ENCODE results near the gene APRT. TPM values are rescaled to one million over a fixed set of nuclear protein-coding genes. Genes with fewer than 3 reads are reported as not detected.

APRT gene
- polyA plus RNA-seq, 1 experiment: 66.8 TPM

DNA sequence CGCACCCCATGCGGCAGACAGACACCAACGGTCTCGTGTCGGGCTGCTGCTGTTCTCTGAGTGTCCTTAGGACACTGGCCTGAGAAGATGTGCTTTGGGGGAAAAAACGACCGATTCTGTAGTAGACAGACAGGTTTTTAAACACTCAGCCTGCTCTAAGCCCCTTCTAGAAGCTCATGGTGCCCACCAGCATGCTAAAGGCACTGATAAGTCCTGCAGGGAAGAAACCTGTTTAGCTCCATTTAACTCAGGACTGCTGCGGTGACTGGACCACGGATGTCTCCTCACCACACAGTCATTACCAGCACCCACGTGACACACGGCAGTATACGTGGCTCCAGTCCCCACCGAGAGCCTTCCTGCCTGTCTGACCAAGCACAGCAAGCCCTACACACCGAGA is 19.1 kb upstream of the APRT start:
- Histone ChIP-seq H3K27ac (ENCODE audit: low read depth, low read length) (no peak overlapping the region), H3K4me3 (ENCODE audit: low read depth, low read length) (no peak overlapping the region), H3K9me3 (ENCODE audit: control insufficient read depth, insufficient read depth, low read length) (no peaks in the 10 kb centered on the region), H3K27me3 (ENCODE audit: control insufficient read depth, insufficient read depth, low read length) (no peaks in the 10 kb centered on the region)
- ChIA-PET POLR2A (no interaction called here), CTCF (interaction anchor here (0.6 to 1.3 kb wide), 3 partner anchors 58 to 94 kb away, joined by 3 to 5 read pairs (median 3); no protein-coding TSS in a partner anchor)
- no peak for DNase-seq (ENCODE audit: low read depth, low spot score)
- TF ChIP-seq, protein P1, sequence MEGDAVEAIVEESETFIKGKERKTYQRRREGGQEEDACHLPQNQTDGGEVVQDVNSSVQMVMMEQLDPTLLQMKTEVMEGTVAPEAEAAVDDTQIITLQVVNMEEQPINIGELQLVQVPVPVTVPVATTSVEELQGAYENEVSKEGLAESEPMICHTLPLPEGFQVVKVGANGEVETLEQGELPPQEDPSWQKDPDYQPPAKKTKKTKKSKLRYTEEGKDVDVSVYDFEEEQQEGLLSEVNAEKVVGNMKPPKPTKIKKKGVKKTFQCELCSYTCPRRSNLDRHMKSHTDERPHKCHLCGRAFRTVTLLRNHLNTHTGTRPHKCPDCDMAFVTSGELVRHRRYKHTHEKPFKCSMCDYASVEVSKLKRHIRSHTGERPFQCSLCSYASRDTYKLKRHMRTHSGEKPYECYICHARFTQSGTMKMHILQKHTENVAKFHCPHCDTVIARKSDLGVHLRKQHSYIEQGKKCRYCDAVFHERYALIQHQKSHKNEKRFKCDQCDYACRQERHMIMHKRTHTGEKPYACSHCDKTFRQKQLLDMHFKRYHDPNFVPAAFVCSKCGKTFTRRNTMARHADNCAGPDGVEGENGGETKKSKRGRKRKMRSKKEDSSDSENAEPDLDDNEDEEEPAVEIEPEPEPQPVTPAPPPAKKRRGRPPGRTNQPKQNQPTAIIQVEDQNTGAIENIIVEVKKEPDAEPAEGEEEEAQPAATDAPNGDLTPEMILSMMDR (IDR thresholded peaks at IDR 0.05; ENCODE audit: low read depth, low read length): no peak

DNA sequence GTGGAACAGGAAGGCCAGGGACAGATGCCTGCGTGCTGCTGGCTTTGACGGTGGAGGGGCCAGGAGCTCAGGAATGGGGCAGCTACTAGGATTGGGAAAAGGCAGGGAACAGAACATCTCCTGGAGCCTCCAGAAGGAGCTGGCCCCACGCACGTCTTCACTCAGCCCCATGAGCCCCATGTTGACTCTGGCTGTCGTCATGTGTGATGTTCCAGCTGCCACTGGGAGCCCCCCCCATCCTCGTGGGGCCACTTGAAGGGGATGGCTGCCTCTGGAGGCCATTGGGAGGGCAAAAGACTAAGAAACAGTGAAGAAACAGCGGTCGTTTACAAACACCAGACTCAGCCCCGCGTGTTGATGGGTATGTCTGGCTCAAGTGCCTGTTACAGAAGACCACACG is 18.5 kb upstream of the APRT start:
- no peak for DNase-seq (ENCODE audit: low read depth, low spot score)
- TF ChIP-seq, protein P1 (IDR thresholded peaks at IDR 0.05; ENCODE audit: low read depth, low read length): no peak
- no peak overlapping the region for H3K4me3 ChIP-seq (ENCODE audit: low read depth, low read length)
- ChIA-PET POLR2A (no interaction called here), CTCF (interaction anchor here (0.6 to 1.3 kb wide), 3 partner anchors 59 to 93 kb away, joined by 3 to 5 read pairs (median 3); no protein-coding TSS in a partner anchor)
- H3K27me3 ChIP-seq (ENCODE audit: control insufficient read depth, insufficient read depth, low read length): no peaks in the 10 kb centered on the region
- no peak overlapping the region for H3K27ac ChIP-seq (ENCODE audit: low read depth, low read length)
- no peaks in the 10 kb centered on the region for H3K9me3 ChIP-seq (ENCODE audit: control insufficient read depth, insufficient read depth, low read length)

DNA sequence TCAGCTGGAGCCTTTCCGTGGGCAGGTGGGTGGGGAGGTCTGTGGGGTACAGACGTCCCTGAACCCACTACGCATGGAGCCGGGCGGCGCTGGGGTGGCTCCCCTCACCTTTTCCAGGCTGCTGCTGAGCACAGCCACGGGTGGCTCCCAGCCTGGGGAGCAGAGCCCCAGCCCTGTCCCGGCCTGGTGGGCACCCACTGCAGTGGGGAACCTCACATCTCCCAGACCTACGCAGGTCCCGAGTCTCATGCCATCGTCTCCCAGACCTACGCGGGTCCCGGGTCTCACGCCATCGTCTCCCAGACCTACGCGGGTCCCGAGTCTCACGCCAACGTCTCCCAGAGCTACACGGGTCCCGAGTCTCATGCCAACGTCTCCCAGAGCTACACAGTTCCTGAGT is 17.0 kb upstream of the APRT start:
- Histone ChIP-seq H3K27ac (ENCODE audit: low read depth, low read length) (no peak overlapping the region), H3K27me3 (ENCODE audit: control insufficient read depth, insufficient read depth, low read length) (no peaks in the 10 kb centered on the region), H3K4me3 (ENCODE audit: low read depth, low read length) (no peak overlapping the region), H3K9me3 (ENCODE audit: control insufficient read depth, insufficient read depth, low read length) (no peaks in the 10 kb centered on the region)
- ChIA-PET POLR2A (no interaction called here), CTCF (interaction anchor here (1.1 kb wide), 1 partner anchor 9 kb away, joined by 3 read pairs; no protein-coding TSS in a partner anchor)
- DNase-seq (ENCODE audit: low read depth, low spot score): no peak
- TF ChIP-seq, protein P1 (IDR thresholded peaks at IDR 0.05; ENCODE audit: low read depth, low read length): no peak

DNA sequence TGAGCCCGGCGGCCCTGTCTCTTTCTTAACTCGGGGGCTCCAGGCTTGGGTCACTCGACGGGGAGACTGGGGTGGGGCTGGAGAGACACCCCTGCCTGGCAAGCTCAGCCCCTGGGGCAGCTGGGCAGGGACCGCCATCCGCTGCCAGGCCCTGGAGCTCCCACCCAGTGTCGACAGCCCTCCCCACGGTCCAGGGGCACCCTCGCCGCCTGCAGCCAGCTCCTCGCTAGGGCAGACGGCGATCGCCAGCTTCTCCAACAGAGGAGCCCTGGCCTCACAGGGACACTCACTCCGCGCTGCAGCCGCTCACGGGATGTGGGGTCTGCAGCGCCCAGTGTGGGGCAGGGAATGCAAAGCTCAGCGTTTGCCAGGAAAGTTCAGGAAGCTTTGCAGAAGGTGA is 16.0 kb upstream of the APRT start:
- H3K4me3 ChIP-seq (ENCODE audit: low read depth, low read length): no peak overlapping the region
- DNase-seq (ENCODE audit: low read depth, low spot score): no peak
- TF ChIP-seq, protein P1 (IDR thresholded peaks at IDR 0.05; ENCODE audit: low read depth, low read length): no peak
- ChIA-PET CTCF (no interaction called here), POLR2A (no interaction called here)
- no peaks in the 10 kb centered on the region for H3K9me3 ChIP-seq (ENCODE audit: control insufficient read depth, insufficient read depth, low read length)
- H3K27ac ChIP-seq (ENCODE audit: low read depth, low read length): no peak overlapping the region
- no peaks in the 10 kb centered on the region for H3K27me3 ChIP-seq (ENCODE audit: control insufficient read depth, insufficient read depth, low read length)

DNA sequence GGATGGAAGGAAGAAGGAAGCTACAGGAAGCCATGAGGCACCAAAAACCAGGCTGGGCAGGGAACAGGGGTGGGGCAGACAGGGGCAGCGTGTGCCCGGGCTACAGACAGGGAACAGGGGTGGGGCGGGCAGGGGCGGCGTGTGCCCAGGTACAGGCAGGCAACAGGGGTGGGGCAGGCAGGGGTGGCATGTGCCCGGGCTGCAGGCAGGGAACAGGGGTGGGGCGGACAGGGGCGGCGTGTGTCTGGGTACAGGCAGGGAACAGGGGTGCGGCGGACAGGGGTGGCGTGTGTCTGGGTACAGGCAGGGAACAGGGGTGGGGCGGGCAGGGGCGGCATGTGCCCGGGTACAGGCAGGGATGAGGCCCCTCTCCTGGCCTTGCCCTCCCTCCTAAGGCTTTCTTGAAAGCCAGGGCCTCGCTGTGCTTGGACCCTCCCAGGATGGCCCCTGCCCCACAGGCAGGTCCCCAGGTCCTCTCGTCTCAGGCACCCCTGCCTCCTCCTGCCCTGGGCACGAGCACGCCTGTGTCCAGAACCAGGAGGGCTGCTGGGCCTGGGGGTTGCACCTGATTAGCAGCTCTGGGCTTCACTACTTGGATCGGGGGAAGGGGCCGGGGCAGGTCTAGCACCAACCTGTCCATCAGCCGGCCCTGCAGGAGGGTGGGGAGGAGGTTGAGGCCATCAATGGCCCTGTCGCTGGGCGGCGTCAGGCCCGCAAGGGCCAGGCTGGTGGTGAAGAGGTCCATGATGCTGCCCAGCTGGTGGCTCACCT is 14.5 kb upstream of the APRT start:
- no peak for DNase-seq (ENCODE audit: low read depth, low spot score)
- Histone ChIP-seq H3K9me3 (ENCODE audit: control insufficient read depth, insufficient read depth, low read length) (no peaks in the 10 kb centered on the region), H3K27me3 (ENCODE audit: control insufficient read depth, insufficient read depth, low read length) (no peaks in the 10 kb centered on the region), H3K27ac (ENCODE audit: low read depth, low read length) (no peak overlapping the region), H3K4me3 (ENCODE audit: low read depth, low read length) (no peak overlapping the region)
- TF ChIP-seq, protein P1 (IDR thresholded peaks at IDR 0.05; ENCODE audit: low read depth, low read length): no peak
- POLR2A ChIA-PET: no interaction called here
- CTCF ChIA-PET: no interaction called here

Measured in AG04450 (cell line).